GM18870 (cell line): Measurements from ENCODE around the gene EPS8L3.
"Not testable (repeated sequence)": the region's sequence is repeated elsewhere in the genome, so short reads cannot be mapped to it uniquely, and the experiment has no call there.

Experiments used
- ATAC-seq: cut with Tn5 transposase; IDR thresholded peaks from one replicate; pipeline ENCODE4 v1.9.1; 2021; ENCODE audit warnings: moderate library complexity; ENCODE audit not compliant: unreplicated experiment

Gene EPS8L3

DNA sequence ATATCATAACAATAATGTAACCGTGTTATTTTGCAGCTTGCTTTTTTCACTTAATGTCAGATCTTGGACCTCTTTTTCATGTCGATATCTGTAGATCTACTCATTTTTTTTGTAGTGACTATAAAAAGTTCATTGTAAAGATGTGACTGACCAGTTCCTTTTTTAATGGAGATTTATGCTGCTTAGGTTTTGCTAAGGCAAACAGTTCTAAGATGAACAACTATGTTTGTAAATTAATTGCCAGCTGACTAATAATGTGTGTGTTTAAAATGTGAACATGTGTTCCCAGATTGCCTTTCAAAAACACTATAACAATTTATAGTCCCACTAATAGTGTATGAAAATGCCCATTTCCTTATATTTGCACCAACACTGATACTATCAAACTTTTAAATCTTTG, 18.1 kb upstream of the EPS8L3 start:
- ATAC-seq, result no peak

- no peak for ATAC-seq
These were observed 17.3 kb upstream of the EPS8L3 start for GRCh38 chr1:109780982-109781381.

GRCh38 chr1:109777980-109778625, 14.4 kb upstream of the EPS8L3 start:
- no peak for ATAC-seq

GRCh38 chr1:109777436-109777835, 13.7 kb upstream of the EPS8L3 start:
- no peak for ATAC-seq

DNA sequence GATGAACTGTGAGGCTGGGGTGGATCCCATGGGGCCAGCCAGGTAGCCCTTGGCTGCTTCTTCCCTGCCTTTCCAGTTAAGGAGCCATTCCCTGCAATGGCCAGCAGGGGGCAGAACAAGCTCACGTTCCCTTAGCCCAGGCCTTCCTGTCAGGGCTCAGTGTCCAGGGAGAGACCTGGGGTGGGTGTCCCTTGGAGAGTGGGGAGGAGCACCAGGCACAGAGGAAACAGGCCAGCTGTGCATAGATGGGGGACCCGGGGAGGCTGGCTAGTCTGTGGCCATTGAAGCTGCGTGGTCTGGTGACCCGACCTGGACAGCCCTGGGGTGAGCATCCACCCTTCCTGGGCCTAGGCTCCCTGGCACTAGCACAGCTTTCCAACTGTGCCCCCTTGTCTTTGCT, 13.2 kb upstream of the EPS8L3 start:
- no peak for ATAC-seq

DNA sequence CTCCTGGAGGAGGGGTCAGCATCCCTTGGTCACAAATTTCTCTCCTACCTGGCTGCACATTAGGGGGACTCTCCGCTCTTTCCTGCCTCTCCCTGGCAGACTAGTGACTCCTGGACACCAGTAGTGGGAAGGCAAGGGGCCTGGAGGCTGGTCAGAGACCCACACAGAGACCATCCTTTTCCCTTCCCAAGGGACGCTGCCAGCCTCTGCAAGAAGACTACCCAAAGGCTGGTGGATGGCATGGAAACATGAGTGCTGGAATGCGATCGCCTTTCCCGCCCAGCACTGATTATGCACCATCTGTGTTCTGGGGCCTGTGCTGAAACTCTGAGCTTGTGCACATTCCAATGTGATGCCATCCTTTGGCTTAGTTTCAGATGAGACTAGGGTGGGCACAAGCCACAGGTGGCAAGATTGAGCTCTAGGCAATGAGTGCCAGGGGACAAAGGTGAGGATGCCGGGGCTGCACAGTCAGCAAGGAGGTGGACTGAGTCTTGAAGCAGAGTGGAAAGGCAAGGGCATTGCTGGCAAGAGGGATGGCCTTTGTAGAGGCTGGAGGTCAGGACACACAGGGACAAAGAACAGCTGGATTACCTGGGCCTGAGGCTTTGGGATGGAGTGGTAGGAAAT, 12.6 kb upstream of the EPS8L3 start:
- ATAC-seq, result no peak

DNA sequence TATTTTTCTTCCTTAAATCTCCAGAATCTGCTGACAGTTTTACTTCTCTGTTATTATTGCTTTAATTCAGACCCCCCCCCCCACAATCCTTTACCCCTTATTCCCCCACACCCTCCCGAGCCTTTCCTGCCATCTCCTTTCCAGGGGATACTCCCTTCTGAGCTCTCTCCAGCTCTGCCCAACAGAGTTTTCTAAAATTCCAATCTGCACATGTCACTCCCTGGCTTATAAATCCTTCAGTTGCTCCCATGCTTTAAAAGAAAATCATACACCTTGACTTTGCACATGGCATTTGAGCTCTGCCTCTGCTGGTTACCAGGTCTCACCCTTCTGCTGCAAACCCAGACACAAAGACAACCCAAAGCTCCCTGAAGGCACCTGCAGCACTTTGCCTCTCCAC, 11.7 kb upstream of the EPS8L3 start:
- ATAC-seq, result no peak

DNA sequence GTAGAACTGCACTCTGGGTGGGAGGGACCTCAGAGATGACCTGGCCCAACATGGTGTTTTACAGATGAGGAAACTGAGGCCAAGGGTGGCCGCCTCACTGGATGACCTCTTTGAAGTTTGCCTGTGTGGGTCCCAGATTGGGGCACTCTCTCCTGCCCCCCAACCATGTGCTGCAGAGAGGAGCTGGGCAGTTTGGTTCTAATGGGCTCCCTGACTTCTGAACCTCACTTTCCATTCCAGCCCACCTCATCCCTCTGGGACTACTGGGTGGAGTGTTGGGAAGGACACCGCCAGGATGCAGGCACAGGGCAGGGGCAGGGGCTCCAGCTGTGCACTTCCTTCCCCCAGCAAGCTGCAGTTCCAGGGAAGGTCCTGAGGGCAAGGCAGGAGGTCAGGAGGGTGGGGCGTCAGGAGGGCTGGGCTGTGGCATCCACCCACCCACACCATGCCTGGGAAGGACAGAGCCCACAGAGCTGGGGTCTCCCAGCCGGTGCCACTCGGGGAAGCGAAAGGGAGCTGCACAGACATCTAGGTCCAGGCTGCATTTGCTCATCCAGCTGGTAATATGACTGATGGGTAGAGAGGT, 10.3 kb upstream of the EPS8L3 start:
- no peak for ATAC-seq

- ATAC-seq, result no peak
These were observed 9.6 kb upstream of the EPS8L3 start for GRCh38 chr1:109773203-109773899.

DNA sequence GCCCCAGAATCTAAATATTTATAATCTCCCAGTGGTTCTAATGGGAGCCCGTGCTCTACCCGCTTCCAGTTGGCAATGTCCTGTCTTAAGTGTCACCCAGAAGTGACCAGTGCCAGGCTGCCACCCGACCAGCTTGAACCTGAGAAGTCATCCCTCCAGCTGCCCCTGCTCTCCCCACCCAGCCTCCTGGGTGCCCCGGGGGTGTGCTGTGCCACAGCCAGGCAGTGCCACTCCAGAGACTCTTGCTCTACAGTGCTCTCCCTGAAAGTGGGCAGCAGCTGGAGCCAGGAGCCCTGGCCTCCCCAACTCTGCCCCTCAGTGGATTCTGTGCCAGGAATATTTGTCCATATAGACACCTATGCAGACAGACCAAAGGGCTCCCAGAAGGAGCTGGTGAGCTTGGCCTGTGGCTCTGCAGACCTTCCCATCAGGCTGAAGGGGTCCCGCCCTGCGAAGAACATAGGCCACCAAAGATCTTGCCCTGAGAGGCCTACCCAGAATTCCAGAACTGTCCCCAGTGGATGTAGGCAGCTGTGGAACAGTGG, 9.0 kb upstream of the EPS8L3 start:
- ATAC-seq, result no peak

DNA sequence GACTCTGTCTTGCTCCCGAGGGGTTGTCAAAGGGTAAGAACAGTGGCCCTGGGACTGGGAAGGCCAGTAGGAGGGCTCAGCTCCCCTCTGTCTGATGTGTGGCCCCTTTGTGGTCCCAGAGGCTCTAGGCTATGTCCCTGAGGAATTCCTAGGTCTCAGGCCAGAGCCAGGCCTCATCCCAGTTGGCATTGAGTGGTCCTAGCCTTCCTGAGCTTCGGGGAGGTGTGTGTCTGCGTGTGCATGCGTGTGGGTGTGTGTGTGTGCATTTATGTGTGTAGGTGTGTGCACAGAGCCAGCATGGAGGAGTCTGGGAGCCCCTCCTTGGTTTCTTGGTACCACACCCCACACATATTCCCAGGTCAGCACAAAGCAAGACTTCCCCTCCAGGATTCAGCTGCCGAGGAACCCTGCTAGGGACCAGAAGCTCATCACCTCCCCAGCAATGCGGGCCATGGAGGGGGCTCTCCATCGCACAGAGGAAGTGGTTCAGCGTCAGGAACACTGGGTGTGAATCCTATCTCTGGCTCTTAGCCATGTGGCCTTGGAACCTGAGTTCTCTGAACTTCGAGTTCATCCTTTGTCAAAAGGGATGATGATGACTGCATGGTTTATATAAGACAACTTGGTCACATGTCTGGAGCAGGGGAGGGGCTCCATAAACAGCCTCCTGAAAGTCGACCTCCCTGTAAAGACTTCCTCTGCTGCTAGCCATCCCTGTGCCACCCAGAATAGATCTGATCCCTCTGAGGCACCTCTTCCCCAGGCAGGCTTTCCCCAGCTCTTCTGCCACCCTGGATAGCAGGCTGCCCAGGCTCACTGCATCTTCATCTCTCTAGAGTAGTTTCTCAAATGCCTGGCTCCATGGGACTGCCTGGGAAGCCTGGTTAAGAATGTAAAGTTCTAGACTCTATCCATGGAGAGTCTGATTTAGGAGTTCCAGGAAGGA, 8.3 kb upstream of the EPS8L3 start:
- ATAC-seq, result no peak

GRCh38 chr1:109770331-109771095, 6.8 kb upstream of the EPS8L3 start:
- no peak for ATAC-seq

DNA sequence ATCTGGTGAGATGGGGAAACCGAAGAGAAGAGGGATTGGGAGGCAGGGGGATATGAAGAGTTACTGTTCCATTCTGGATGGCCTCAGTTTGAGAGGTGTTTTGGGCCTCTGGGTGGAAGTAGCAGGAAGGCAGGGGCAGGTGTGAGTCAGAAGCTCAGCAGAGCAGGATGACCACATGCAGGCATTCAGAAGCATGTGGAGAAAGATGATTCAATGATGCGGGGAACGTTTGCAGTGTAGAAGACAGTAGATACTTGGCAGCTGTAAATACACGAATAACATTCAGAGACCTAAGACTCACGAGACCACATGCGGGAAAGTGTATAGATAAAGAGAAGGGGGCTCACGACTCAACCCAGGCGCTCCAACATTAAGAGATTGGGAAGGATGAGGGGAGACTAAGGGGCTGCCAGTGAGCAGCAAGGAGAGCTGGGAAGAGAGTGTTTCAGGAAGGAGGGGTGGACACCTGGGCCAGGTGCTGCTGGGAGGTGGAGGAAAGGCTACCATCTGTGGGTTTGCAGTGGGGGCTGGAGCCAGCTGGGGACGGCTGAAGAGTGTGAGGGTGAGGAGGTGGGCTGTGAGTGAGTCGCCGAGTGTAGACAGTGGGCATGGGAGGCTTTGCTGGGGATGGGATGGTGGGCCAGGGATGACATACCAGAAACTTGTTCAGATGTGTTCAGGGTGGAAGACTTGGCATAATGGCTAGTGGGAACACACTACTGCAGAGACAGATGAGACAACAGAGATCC, 5.8 kb upstream of the EPS8L3 start:
- no peak for ATAC-seq

DNA sequence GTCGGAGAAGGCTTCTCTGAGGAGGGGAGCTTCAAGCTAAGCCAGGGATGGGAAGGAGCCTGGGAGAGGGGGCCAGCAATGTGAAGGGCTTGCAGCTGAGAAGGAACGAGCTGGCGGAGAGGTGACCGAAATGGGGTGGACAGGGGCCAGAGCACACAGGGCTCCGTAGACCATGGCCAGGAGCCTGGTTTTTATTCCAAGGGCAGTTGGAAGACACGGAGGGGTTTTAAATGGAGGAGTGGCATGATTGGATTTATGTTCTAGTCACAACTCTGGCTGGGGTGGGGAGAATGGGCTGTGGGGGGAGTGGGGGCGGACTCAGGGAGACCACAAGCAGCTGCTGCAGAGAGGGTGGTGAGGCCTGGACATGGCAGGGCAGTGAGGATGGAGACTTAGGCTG, 5.1 kb upstream of the EPS8L3 start:
- no peak for ATAC-seq

DNA sequence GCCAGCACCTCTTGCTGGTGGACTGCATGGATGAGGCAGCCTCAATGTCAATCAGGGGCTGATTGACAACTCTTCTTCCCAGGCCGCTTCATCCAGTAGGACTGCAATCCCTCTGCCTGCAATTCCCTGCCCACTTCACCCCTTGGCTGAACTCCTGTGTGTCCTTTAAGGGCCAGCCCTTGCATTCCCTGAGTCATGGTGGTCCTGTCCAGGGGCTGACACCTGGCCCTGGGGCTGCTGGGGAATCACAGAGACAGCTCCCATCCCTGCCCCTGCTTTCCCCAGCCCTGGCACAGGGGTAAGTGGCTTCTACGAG, 4.6 kb upstream of the EPS8L3 start:
- ATAC-seq, result no peak

- ATAC-seq, result no peak
These were observed 4.1 kb upstream of the EPS8L3 start for GRCh38 chr1:109767637-109768334.

- ATAC-seq, result not testable (repeated sequence)
These were observed 3.4 kb upstream of the EPS8L3 start for GRCh38 chr1:109766991-109767636.

DNA sequence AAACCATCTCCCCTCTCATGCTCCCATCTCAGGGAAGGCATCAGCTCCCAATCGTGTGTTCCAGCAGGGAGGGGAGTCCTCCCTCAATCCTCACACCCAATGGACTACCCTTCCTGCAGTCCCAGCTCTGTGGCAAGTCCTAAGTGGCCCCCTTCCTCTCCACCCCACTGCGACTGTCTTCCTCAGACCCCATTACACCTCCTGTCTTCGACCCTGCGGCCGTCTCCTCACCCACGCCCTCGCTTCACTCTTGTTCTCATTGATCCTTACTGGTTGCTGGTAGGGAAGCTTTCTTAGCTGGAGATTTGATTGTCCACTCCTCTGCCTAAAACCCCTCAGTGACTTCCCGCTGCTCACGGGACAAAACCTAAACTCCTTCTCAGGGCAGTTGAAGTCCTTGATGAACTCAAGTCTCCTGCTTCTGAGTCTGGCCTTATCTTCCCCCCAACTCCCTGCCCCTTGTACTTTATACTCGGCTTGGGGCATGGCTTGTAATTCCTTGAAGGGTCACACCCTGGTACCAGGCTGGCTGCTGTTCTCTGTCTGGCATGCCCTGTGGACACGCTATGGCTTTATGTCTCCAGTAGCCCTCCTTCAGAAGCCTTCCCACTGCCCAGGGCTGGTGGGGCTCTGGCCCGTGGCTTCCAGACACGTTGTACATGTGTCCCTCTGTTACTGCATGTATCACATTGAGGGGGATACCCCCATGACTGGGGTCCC, 2.3 kb upstream of the EPS8L3 start:
- ATAC-seq, result no peak
